KMS-11 (cell line): ENCODE data around the gene RNF13.

Source experiments
- H2AFZ ChIP-seq: fragments of 200-600 bp; sonication (generic); 2 replicates; pipeline ENCODE4 v1.6.1; 2016; ENCODE audit warnings: antibody characterized with exemption, mixed run types, low read depth
- H3K27ac ChIP-seq: fragments of 200-600 bp; sonication (generic); 2 replicates; pipeline ENCODE4 v1.6.1; 2016; ENCODE audit warnings: mild to moderate bottlenecking, mixed run types
- H3K27me3 ChIP-seq: fragments of 200-600 bp; sonication (generic); 2 replicates; pipeline ENCODE4 v1.6.1; 2017; ENCODE audit warnings: mild to moderate bottlenecking, low read depth, mixed run types, moderate library complexity; ENCODE audit not compliant: insufficient read depth
- H3K36me3 ChIP-seq: fragments of 200-600 bp; sonication (generic); 2 replicates; pipeline ENCODE4 v1.6.1; 2017; ENCODE audit warnings: mild to moderate bottlenecking, mixed run types; ENCODE audit not compliant: insufficient read depth
- H3K4me1 ChIP-seq: fragments of 200-600 bp; sonication (generic); 2 replicates; pipeline ENCODE4 v1.6.1; 2016; ENCODE audit warnings: mild to moderate bottlenecking, low read depth, mixed run types; ENCODE audit not compliant: poor library complexity, severe bottlenecking
- H3K4me2 ChIP-seq: fragments of 200-600 bp; sonication (generic); 2 replicates; pipeline ENCODE4 v1.7.0; 2016; ENCODE audit warnings: mild to moderate bottlenecking, mixed run types
- H3K4me3 ChIP-seq: fragments of 200-600 bp; sonication (generic); IDR thresholded peaks from 2 replicates; pipeline ENCODE4 v1.6.1; 2017; ENCODE audit warnings: low read depth, low read length, mixed read lengths; ENCODE audit not compliant: insufficient read depth
- H3K79me2 ChIP-seq: fragments of 200-600 bp; sonication (generic); 2 replicates; pipeline ENCODE4 v1.6.1; 2016; ENCODE audit warnings: low read depth, mixed run types; ENCODE audit not compliant: insufficient read depth
- H3K9ac ChIP-seq: fragments of 200-600 bp; sonication (generic); 2 replicates; pipeline ENCODE4 v1.6.1; 2016; ENCODE audit warnings: mild to moderate bottlenecking, mixed run types
- H4K20me1 ChIP-seq: fragments of 200-600 bp; sonication (generic); 2 replicates; pipeline ENCODE4 v1.6.1; 2016; ENCODE audit warnings: mild to moderate bottlenecking, mixed run types; ENCODE audit not compliant: insufficient read depth
- CTCF ChIP-seq: fragments of 200-600 bp; sonication (generic); conservative IDR thresholded peaks from 2 replicates; pipeline ENCODE4 v1.6.1; 2017; ENCODE audit warnings: low read depth, mild to moderate bottlenecking, antibody characterized with exemption, low read length, moderate library complexity, mixed read lengths

RNF13 gene

GRCh38 chr3:149983628-149984027, 170.6 kb downstream of the RNF13 start:
- H2AFZ ChIP-seq: no peak overlapping the region
- no peaks in the 10 kb centered on the region for H3K79me2 ChIP-seq
- H3K4me3 ChIP-seq: no peak overlapping the region
- H3K36me3 ChIP-seq: no peaks in the 10 kb centered on the region
- no peaks in the 10 kb centered on the region for H3K4me1 ChIP-seq
- H4K20me1 ChIP-seq: no peaks in the 10 kb centered on the region
- H3K4me2 ChIP-seq: no peak overlapping the region
- no peak overlapping the region for H3K9ac ChIP-seq
- no peak overlapping the region for H3K27ac ChIP-seq
- no peak for TF ChIP-seq CTCF
- no peaks in the 10 kb centered on the region for H3K27me3 ChIP-seq

GRCh38 chr3:149989307-149989706, 176.3 kb downstream of the RNF13 start:
- H3K27ac ChIP-seq: no peak overlapping the region
- no peak overlapping the region for H2AFZ ChIP-seq
- H3K4me3 ChIP-seq: no peak overlapping the region
- H3K4me2 ChIP-seq: no peak overlapping the region
- H3K36me3 ChIP-seq: no peaks in the 10 kb centered on the region
- TF ChIP-seq CTCF: no peak
- no peaks in the 10 kb centered on the region for H3K4me1 ChIP-seq
- H3K9ac ChIP-seq: no peak overlapping the region
- H3K27me3 ChIP-seq: no peaks in the 10 kb centered on the region
- no peaks in the 10 kb centered on the region for H4K20me1 ChIP-seq
- no peaks in the 10 kb centered on the region for H3K79me2 ChIP-seq

DNA sequence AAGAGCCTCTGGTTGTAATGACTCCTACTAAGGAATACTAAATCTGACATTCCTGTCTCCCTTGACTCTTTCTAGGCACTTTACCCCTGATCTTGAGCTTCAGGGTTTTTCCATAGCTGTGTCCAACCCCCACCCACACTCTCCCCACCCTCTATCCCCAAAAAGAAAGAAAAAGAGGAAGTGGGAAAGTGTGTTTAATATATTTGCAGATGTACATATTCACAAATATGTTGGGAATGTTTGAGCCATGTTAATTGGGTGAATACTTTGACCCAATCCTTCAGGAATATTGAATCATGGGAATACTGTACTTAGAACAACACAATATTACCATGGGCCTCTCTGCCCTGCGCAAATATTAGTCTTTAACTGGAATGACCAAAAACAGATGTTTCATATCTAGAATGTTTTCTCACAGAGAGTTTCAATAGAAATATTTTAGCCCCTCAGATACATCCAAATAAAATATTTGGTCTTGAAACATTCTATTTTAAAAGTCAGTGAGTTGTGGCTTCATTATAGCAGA, 177.5 kb downstream of the RNF13 start:
- H3K27me3 ChIP-seq: no peaks in the 10 kb centered on the region
- no peak overlapping the region for H3K27ac ChIP-seq
- H3K4me3 ChIP-seq: no peak overlapping the region
- H3K4me1 ChIP-seq: no peaks in the 10 kb centered on the region
- H3K4me2 ChIP-seq: no peak overlapping the region
- H3K9ac ChIP-seq: no peak overlapping the region
- TF ChIP-seq CTCF: no peak
- no peaks in the 10 kb centered on the region for H3K36me3 ChIP-seq
- H4K20me1 ChIP-seq: no peaks in the 10 kb centered on the region
- no peaks in the 10 kb centered on the region for H3K79me2 ChIP-seq
- H2AFZ ChIP-seq: no peak overlapping the region

DNA sequence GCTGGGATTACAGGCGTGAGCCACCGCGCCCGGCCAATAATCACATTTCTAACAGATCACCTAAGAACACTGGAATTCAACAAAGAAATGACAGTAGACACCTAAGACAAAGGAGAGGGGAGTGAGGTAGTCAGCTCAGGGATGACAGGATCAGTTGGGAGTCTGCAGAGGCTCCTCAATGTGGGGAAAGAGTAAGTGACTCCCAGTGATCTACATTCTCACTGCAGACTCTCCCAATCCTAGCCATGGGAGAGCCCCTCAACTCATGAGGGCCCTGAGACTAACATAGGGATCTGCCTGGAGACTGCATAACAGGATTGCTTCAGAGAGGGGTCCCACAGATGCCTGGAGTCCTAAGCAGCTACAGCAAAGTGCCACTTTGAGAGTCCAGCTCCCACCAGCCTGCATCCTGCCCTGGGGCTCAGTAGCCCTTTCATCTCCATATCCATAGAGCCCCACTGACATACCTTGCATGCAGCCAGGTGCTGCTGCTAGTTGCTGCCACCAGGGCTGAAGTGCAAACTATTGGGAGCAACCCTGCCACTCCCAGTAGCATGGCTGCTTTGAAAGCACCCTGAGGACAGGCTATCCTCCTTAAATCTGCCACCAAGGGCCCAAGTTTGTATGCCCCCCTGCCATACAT, 179.5 kb downstream of the RNF13 start:
- H2AFZ ChIP-seq: no peak overlapping the region
- no peak for TF ChIP-seq CTCF
- no peaks in the 10 kb centered on the region for H4K20me1 ChIP-seq
- H3K79me2 ChIP-seq: no peaks in the 10 kb centered on the region
- H3K4me3 ChIP-seq: no peak overlapping the region
- H3K4me2 ChIP-seq: no peak overlapping the region
- no peak overlapping the region for H3K9ac ChIP-seq
- H3K27ac ChIP-seq: no peak overlapping the region
- no peaks in the 10 kb centered on the region for H3K36me3 ChIP-seq
- no peaks in the 10 kb centered on the region for H3K27me3 ChIP-seq
- no peaks in the 10 kb centered on the region for H3K4me1 ChIP-seq
